Neuronal stem cell (in vitro differentiated cells): ENCODE data around the gene TADA1. TPM values are rescaled to one million over a fixed set of nuclear protein-coding genes. Genes with fewer than 3 reads are reported as not detected.

Source experiments
- DNase-seq: peaks from one replicate; pipeline ENCODE4 v3.0.0-alpha.2; 2013; ENCODE audit warnings: low spot score
- H2AFZ ChIP-seq: one replicate; pipeline ENCODE4 v1.6.1; 2013; ENCODE audit warnings: mild to moderate bottlenecking, low read length, inconsistent platforms
- H2AK5ac ChIP-seq: 2 replicates; pipeline ENCODE4 v1.6.1; 2013; ENCODE audit warnings: low read depth, mild to moderate bottlenecking, inconsistent platforms, low read length, moderate library complexity, mixed read lengths
- H2BK120ac ChIP-seq: 2 replicates; pipeline ENCODE4 v1.6.1; 2013; ENCODE audit warnings: low read depth, mild to moderate bottlenecking, inconsistent platforms, low read length, moderate library complexity, mixed read lengths
- H2BK12ac ChIP-seq: one replicate; pipeline ENCODE4 v1.6.1; 2013; ENCODE audit warnings: low read length, inconsistent platforms
- H2BK15ac ChIP-seq: 2 replicates; pipeline ENCODE4 v1.6.1; 2013; ENCODE audit warnings: mild to moderate bottlenecking, low read length, inconsistent platforms, mixed read lengths
- H2BK5ac ChIP-seq: one replicate; pipeline ENCODE4 v1.6.1; 2013; ENCODE audit warnings: inconsistent platforms, mild to moderate bottlenecking, low read length, moderate library complexity
- H3K14ac ChIP-seq: one replicate; pipeline ENCODE4 v1.6.1; 2013; ENCODE audit warnings: low read length, inconsistent platforms
- H3K18ac ChIP-seq: 2 replicates; pipeline ENCODE4 v1.6.1; 2013; ENCODE audit warnings: low read length, inconsistent platforms
- H3K23ac ChIP-seq: 2 replicates; pipeline ENCODE4 v1.6.1; 2013; ENCODE audit warnings: low read depth, mild to moderate bottlenecking, mixed read lengths, low read length, inconsistent platforms; ENCODE audit not compliant: poor library complexity
- H3K27ac ChIP-seq: replicated peaks from 3 replicates; pipeline ENCODE4 v1.5.1; 2013; ENCODE audit warnings: low read length, inconsistent platforms
- H3K27me3 ChIP-seq, 3 experiments: 2 replicates each; pipeline ENCODE4 v1.6.1; 2013; ENCODE audit warnings: low read length in 3 of 3, mild to moderate bottlenecking in 2 of 3, inconsistent platforms in 1 of 3, low read depth in 1 of 3, mixed read lengths in 1 of 3, moderate library complexity in 1 of 3; ENCODE audit not compliant: control insufficient read depth in 3 of 3, insufficient read depth in 3 of 3
- H3K36me3 ChIP-seq, 2 donors: replicated peaks in 1 of 2; 2 replicates each; pipeline ENCODE4 v1.6.1; 2013; ENCODE audit warnings: low read length in 2 of 2; ENCODE audit not compliant: control insufficient read depth in 2 of 2, insufficient read depth in 2 of 2
- H3K4ac ChIP-seq: 2 replicates; pipeline ENCODE4 v1.6.1; 2013; ENCODE audit warnings: inconsistent platforms, mild to moderate bottlenecking, low read length, moderate library complexity
- H3K4me1 ChIP-seq, 2 donors: 1 replicate in 1 of 2; 2 replicates in 1 of 2; pipeline ENCODE4 v1.6.1; 2013; ENCODE audit warnings: low read length in 2 of 2, low read depth in 1 of 2; ENCODE audit not compliant: control insufficient read depth in 2 of 2, insufficient read depth in 1 of 2
- H3K4me2 ChIP-seq: one replicate; pipeline ENCODE4 v1.6.1; 2013; ENCODE audit warnings: mild to moderate bottlenecking, low read length, inconsistent platforms; ENCODE audit not compliant: insufficient read depth, poor library complexity, severe bottlenecking
- H3K4me3 ChIP-seq, 2 donors: 2 replicates each; pipeline ENCODE4 v1.5.1; 2013; ENCODE audit warnings: low read length in 2 of 2, mild to moderate bottlenecking in 2 of 2, inconsistent platforms in 1 of 2, moderate library complexity in 1 of 2
- H3K79me1 ChIP-seq: one replicate; pipeline ENCODE4 v1.6.1; 2013; ENCODE audit warnings: low read depth, mild to moderate bottlenecking, inconsistent platforms, low read length, moderate library complexity
- H3K9ac ChIP-seq: one replicate; pipeline ENCODE4 v1.6.1; 2013; ENCODE audit warnings: mild to moderate bottlenecking, low read depth, low read length, inconsistent platforms; ENCODE audit not compliant: poor library complexity
- H3K9me3 ChIP-seq, 2 donors: replicated peaks in 1 of 2; 2 replicates each; pipeline versions ENCODE3 to v1.6.1; 2013; ENCODE audit warnings: low read length in 2 of 2, mild to moderate bottlenecking in 2 of 2, inconsistent platforms in 1 of 2, low read depth in 1 of 2, mixed read lengths in 1 of 2, moderate library complexity in 1 of 2; ENCODE audit not compliant: control insufficient read depth in 2 of 2, insufficient read depth in 1 of 2
- H4K8ac ChIP-seq: one replicate; pipeline ENCODE4 v1.6.1; 2013; ENCODE audit warnings: low read depth, mild to moderate bottlenecking, inconsistent platforms, low read length, moderate library complexity
- H4K91ac ChIP-seq: one replicate; pipeline ENCODE4 v1.6.1; 2013; ENCODE audit warnings: low read length, low read depth, mild to moderate bottlenecking, inconsistent platforms; ENCODE audit not compliant: poor library complexity
- WGBS, 2 donors: extraction: QIAGEN DNeasy Blood & Tissue Kit; methylation state at CpG; one replicate each; pipeline ENCODE4 v1.1.7; 2013; ENCODE audit warnings: missing lambda C conversion rate in 2 of 2, mixed read lengths in 1 of 2; ENCODE audit not compliant: insufficient read length in 2 of 2, insufficient replicate concordance in 1 of 2; ENCODE audit errors: extremely low coverage in 2 of 2; 5-methylcytosine and 5-hydroxymethylcytosine counted together
- polyA plus RNA-seq, 2 experiments: library from polyadenylated mRNA; stranded (reverse); fragments of 200-250 nt; gene quantifications; one replicate each; pipeline ENCODE4 v1.2.3, GENCODE V29; 2013

Gene TADA1, protein sequence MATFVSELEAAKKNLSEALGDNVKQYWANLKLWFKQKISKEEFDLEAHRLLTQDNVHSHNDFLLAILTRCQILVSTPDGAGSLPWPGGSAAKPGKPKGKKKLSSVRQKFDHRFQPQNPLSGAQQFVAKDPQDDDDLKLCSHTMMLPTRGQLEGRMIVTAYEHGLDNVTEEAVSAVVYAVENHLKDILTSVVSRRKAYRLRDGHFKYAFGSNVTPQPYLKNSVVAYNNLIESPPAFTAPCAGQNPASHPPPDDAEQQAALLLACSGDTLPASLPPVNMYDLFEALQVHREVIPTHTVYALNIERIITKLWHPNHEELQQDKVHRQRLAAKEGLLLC
- polyA plus RNA-seq (2013, experiment 1 of 2): 29.5 TPM
- 29.3 TPM for polyA plus RNA-seq (2013, experiment 2 of 2)

DNA sequence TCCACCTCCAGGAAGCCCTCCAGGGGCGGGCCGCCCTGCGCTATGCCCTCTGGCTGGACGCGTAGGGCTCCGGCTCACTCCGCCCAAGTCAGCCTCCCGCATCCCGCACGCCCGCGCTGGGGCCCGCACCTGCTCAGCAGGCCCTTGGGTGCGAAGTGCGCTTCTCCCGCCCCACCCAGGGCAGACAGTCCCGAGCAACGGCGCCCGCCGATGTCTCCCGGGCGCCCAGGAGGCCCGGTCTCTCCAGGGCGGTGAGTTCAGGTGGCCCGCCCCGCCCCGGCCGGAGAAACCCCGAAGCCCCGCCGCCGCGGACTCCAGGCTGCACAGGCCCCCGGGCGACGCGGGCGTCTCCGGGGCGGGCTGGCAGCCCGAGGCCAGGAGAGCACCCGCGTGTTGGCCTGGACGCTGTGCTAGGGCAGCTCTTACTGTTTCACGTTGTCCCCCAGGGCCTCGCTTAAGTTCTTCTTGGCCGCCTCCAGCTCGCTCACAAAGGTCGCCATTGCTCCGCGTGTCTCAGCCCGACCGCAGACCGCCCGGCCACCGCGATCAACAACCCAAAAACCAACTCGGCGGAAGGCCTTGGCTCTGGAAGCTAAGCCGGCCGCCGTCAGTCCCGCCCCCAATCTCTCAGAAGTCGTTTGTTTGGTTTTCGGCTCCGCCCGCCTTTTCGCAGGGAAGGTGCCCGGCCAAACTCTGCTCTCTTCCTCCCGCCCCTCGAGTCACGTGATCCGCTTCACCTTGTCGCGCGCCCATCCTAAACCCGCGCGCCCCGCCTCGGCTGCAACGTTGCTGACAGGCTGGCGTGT is at the start of gene TADA1:
Gene TADA1, minus strand, starts transcription at position 531 of the 806 bp plus-strand sequence. Its CDS starts 31 bp downstream, at position 500.
- Histone ChIP-seq H3K4ac (no peak within 1 kb of the TSS), H3K23ac (peak within 1 kb of the TSS; percentile 70), H2AK5ac (peak within 1 kb of the TSS; percentile 49), H3K18ac (peak within 1 kb of the TSS; percentile 84), H3K4me3 (peak within 1 kb of the TSS; percentile 85 to 92), H3K27me3 (no peaks in the 10 kb centered on the region), H2BK15ac (no peak within 1 kb of the TSS), H2BK120ac (no peak within 1 kb of the TSS), H4K91ac (no peak within 1 kb of the TSS), H3K9me3 (peaks cover 0 to 3% of the 10 kb centered on the region in 2 donors), H2BK5ac (peak within 1 kb of the TSS; percentile 15), H3K4me2 (peak within 1 kb of the TSS; percentile 52), H2AFZ (peak within 1 kb of the TSS; percentile 96), H3K79me1 (peaks cover 4% of the 10 kb centered on the region), H3K14ac (peak within 1 kb of the TSS; percentile 17), H4K8ac (peak within 1 kb of the TSS; percentile 76), H3K36me3 (peaks cover 0 to 25% of the 10 kb centered on the region in 2 donors), H3K9ac (peak within 1 kb of the TSS; percentile 78), H3K27ac (peak within 1 kb of the TSS; percentile 84), H3K4me1 (peaks cover 5 to 9% of the 10 kb centered on the region in 2 donors), H2BK12ac (no peak within 1 kb of the TSS)
- no CpG with 5 or more reads among the region's 84 CpGs for WGBS, 2 donors
- peak; percentile 97 for DNase-seq

DNA sequence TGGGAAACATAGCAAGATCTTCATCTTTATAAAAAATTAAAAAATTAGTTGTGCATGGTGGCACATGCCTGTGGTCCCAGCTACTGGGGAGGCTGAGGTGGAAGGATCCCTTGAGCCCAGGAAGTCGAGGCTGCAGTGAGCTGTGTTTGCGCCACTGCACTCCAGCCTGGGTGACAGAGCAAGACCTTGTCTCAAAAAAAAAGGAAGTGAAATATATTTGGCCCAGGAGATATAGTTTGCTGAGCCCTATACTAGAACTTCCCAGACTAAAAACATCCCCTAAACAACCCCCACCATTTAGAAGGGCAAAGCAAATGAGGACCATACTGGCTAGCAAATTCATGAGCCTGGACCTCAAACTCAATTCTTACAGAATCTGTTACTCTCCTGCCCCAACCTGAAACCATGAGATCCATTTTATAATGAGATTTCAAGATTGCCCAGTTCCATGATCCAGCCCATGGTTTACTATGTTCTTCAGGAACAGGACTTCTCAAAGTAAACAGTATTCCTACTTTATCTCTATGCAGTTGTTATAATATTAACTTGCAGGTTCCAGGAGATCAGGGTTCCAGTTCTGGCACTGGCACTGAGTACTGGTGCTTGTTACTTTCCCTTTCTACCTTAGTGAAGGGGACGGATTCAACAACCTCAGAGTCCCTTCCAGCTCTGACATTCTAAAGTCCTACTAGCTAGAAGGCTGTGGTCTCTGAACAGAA is 48.9 kb upstream of the TADA1 start:
- Histone ChIP-seq H3K36me3 (peaks cover 9 to 31% of the 10 kb centered on the region in 2 donors), H2AFZ (no peak overlapping the region), H4K8ac (no peak overlapping the region), H2AK5ac (no peak overlapping the region), H3K4ac (no peak overlapping the region), H3K23ac (no peak overlapping the region), H3K4me1 (peaks cover 11% of the 10 kb centered on the region in 2 donors), H3K9me3 (peaks cover 5 to 9% of the 10 kb centered on the region in 2 donors), H3K18ac (no peak overlapping the region), H3K27me3 (peaks cover 0 to 4% (median 0%) of the 10 kb centered on the region in 3 experiments), H2BK120ac (no peak overlapping the region), H2BK5ac (no peak overlapping the region), H2BK15ac (no peak overlapping the region), H3K27ac (no peak overlapping the region), H3K14ac (no peak overlapping the region), H3K4me2 (no peak overlapping the region), H3K4me3 (no peak overlapping the region), H4K91ac (no peak overlapping the region), H3K9ac (no peak overlapping the region), H2BK12ac (no peak overlapping the region), H3K79me1 (no peaks in the 10 kb centered on the region)
- no peak for DNase-seq
- WGBS, 2 donors: no CpG with 5 or more reads among the region's 3 CpGs

DNA sequence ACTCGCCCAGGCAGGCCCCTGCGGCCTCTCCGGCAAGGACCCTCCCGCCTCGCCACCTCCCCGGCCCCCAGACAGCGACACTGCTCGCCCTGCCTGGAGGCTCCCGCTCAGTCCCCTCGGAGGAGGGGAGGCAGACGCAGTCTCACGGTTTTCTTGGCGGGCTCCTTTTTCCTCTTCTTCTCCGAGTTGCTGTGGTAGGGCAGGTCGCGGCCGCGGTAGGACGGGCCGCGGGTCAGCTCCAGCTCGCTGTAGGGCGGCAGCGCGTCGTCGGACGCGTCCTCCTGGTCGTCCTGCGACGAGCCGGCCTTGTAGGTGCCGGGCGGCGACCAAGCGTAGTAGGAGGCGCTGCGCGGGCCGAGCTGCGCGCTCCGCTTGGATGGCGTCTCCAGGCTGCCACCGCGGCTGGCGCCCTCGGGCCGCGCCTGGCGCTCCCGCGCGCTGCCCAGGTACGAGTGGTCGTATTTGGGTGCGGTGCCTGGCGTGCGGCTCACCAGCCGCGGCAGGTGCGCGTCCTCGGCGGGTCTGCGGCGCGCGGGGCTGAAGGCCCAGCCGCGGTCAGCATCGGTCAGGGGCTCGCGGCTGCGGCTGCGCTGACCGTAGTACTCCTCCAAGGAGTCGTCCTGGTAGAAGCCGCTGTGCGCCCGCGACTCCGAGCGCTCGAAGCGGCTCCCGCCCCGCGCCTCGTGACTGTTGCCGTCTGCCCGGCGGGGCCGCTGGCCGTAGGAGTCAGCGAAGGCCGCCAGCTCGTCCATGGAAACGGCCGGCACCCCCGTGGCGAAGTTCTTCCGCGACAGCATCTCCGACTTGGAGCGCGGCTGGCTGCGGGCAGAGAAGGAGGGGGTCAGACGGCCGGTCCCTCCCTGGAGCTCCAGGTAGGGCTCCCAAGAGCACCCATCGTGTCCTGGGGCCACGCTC is 44.8 kb upstream of the TADA1 start:
- H2BK12ac ChIP-seq: no peak overlapping the region
- peak overlapping the region; percentile 63 for H2BK15ac ChIP-seq
- H3K14ac ChIP-seq: no peak overlapping the region
- no peak overlapping the region for H3K4ac ChIP-seq
- H3K36me3 ChIP-seq: peaks cover 17 to 39% of the 10 kb centered on the region in 2 donors
- H3K18ac ChIP-seq: peak overlapping the region; percentile 92
- no peaks in the 10 kb centered on the region for H3K79me1 ChIP-seq
- no peak overlapping the region for H4K91ac ChIP-seq
- H2AFZ ChIP-seq: no peak overlapping the region
- peaks cover 0 to 4% (median 0%) of the 10 kb centered on the region in 3 experiments for H3K27me3 ChIP-seq
- peak; percentile 44 for DNase-seq
- no peak overlapping the region for H2BK5ac ChIP-seq
- peak overlapping the region; percentile 82 for H3K9ac ChIP-seq
- H2BK120ac ChIP-seq: peak overlapping the region; percentile 41
- peak overlapping the region; percentile 49 for H3K23ac ChIP-seq
- no CpG with 5 or more reads among the region's 113 CpGs for WGBS, 2 donors
- peak overlapping the region in 1 of 2 donors; percentile 73 for H3K4me3 ChIP-seq
- H3K4me1 ChIP-seq: peaks cover 8 to 15% of the 10 kb centered on the region in 2 donors
- H3K4me2 ChIP-seq: peak overlapping the region; percentile 45
- no peak overlapping the region for H3K27ac ChIP-seq
- peaks cover 2 to 4% of the 10 kb centered on the region in 2 donors for H3K9me3 ChIP-seq
- peak overlapping the region; percentile 22 for H2AK5ac ChIP-seq
- H4K8ac ChIP-seq: peak overlapping the region; percentile 54
